ENCODE results near the gene PRICKLE2.

PRICKLE2 gene

DNA sequence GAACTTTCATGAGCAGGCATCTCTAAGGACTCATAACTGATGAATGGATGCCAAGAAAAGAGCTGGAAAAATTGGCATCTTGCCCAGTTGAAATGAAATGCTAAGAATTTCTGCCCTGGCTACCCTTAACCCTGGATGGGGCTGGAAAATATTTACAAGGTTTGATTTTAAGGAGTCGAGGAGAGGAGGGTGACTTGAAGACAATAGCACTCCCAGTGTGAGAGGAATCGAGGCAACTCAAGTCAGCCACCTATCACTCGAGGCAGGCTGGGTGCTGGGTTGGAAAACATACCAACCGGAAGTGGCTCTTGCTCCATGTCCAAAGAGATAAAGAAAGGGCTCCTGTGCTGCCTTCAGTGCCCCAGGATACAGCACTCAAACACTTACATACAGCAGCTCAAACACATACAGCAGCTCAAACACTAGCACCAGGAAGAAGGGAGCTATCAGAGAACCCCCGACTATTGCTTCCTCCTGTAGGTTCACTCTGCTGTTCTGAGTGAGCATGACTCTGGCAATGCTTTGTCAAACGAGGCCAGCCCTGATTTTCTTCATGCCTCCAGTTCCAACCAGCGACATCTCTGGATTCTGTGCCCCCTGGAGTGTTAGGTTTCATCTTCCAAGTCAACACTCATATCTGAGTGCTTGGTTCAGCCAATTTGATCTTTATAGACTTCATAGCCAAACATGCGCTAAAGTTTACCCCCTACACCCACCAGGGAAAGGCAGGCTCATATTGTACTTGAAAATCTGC lies 4.9 kb downstream of the PRICKLE2 start:
- TF ChIP-seq FOXP2 (optimal IDR thresholded peaks at IDR 0.05; ENCODE audit: borderline replicate concordance, extremely low read depth, extremely low read length, insufficient read depth) (no peak), POLR2AphosphoS5 (IDR thresholded peaks at IDR 0.05; ENCODE audit: low read depth, low read length) (no peak), TAF1 (IDR thresholded peaks at IDR 0.05; ENCODE audit: borderline replicate concordance, insufficient read depth, low read length) (no peak), SIN3A (IDR thresholded peaks at IDR 0.05; ENCODE audit: borderline replicate concordance, insufficient read depth, low read length) (no peak), REST (IDR thresholded peaks at IDR 0.05; ENCODE audit: insufficient read depth in 1 of 2, low read depth in 2 of 2, low read length in 2 of 2) (no peak)

GRCh38 chr3:64218746-64219145 lies 6.5 kb downstream of the PRICKLE2 start:
- TF ChIP-seq SIN3A (IDR thresholded peaks at IDR 0.05; ENCODE audit: borderline replicate concordance, insufficient read depth, low read length) = no peak
- TF ChIP-seq POLR2AphosphoS5 (IDR thresholded peaks at IDR 0.05; ENCODE audit: low read depth, low read length) = no peak
- no peak for TF ChIP-seq FOXP2 (optimal IDR thresholded peaks at IDR 0.05; ENCODE audit: borderline replicate concordance, extremely low read depth, extremely low read length, insufficient read depth)
- TF ChIP-seq TAF1 (IDR thresholded peaks at IDR 0.05; ENCODE audit: borderline replicate concordance, insufficient read depth, low read length) = no peak
- TF ChIP-seq REST (IDR thresholded peaks at IDR 0.05; ENCODE audit: insufficient read depth in 1 of 2, low read depth in 2 of 2, low read length in 2 of 2) = no peak

- TF ChIP-seq SIN3A (IDR thresholded peaks at IDR 0.05; ENCODE audit: borderline replicate concordance, insufficient read depth, low read length) (no peak), REST (IDR thresholded peaks at IDR 0.05; ENCODE audit: insufficient read depth in 1 of 2, low read depth in 2 of 2, low read length in 2 of 2) (no peak), POLR2AphosphoS5 (IDR thresholded peaks at IDR 0.05; ENCODE audit: low read depth, low read length) (no peak), FOXP2 (optimal IDR thresholded peaks at IDR 0.05; ENCODE audit: borderline replicate concordance, extremely low read depth, extremely low read length, insufficient read depth) (no peak), TAF1 (IDR thresholded peaks at IDR 0.05; ENCODE audit: borderline replicate concordance, insufficient read depth, low read length) (no peak)
Measured at GRCh38 chr3:64218329-64218728, 6.9 kb downstream of the PRICKLE2 start.

- TF ChIP-seq TAF1 (IDR thresholded peaks at IDR 0.05; ENCODE audit: borderline replicate concordance, insufficient read depth, low read length) (no peak), REST (IDR thresholded peaks at IDR 0.05; ENCODE audit: insufficient read depth in 1 of 2, low read depth in 2 of 2, low read length in 2 of 2) (no peak), SIN3A (IDR thresholded peaks at IDR 0.05; ENCODE audit: borderline replicate concordance, insufficient read depth, low read length) (no peak), POLR2AphosphoS5 (IDR thresholded peaks at IDR 0.05; ENCODE audit: low read depth, low read length) (no peak), FOXP2 (optimal IDR thresholded peaks at IDR 0.05; ENCODE audit: borderline replicate concordance, extremely low read depth, extremely low read length, insufficient read depth) (no peak)
Measured at GRCh38 chr3:64216274-64217147, 8.8 kb downstream of the PRICKLE2 start.

Measured in PFSK-1 (cell line).